ENCODE results near the gene MRPS7. TPM values are rescaled to one million over a fixed set of nuclear protein-coding genes. Genes with fewer than 3 reads are reported as not detected.

Gene MRPS7
- total RNA-seq, 3 donors from 2014 or later: 46.4 to 64.8 (median 59.5) TPM

DNA sequence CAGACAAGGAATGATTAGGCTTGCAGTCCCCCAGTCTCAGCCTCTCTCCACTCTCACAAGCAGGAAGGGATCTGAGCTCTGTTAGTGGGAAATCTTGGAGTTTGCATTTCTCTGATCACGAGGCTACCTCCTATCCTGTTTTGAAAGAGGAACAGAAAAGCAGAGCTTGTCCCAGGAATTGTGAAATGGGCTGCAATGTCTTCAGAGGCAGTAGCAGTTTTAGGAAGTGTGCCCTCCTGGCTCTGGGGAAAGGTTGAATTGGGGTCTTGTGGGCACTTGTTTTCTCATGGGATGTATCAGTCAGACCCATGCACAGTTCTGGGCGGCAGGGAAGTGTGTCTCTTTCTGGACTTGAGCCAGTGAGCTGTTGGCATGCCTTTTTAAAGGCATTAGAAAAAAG lies 33.4 kb upstream of the MRPS7 start:
- Histone ChIP-seq H3K4me1 (ENCODE audit: low read depth) (peaks cover 10% of the 10 kb centered on the region), H3K4me3 (no peak overlapping the region), H3K9me3 (no peaks in the 10 kb centered on the region), H3K36me3 (ENCODE audit: low read depth) (no peaks in the 10 kb centered on the region)
- DNase-seq (no peak), ATAC-seq (peak; percentile 39)
- intact Hi-C loops (cut with DNase I, micrococcal nuclease): no loop called here
- TF ChIP-seq, protein P1, sequence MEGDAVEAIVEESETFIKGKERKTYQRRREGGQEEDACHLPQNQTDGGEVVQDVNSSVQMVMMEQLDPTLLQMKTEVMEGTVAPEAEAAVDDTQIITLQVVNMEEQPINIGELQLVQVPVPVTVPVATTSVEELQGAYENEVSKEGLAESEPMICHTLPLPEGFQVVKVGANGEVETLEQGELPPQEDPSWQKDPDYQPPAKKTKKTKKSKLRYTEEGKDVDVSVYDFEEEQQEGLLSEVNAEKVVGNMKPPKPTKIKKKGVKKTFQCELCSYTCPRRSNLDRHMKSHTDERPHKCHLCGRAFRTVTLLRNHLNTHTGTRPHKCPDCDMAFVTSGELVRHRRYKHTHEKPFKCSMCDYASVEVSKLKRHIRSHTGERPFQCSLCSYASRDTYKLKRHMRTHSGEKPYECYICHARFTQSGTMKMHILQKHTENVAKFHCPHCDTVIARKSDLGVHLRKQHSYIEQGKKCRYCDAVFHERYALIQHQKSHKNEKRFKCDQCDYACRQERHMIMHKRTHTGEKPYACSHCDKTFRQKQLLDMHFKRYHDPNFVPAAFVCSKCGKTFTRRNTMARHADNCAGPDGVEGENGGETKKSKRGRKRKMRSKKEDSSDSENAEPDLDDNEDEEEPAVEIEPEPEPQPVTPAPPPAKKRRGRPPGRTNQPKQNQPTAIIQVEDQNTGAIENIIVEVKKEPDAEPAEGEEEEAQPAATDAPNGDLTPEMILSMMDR (IDR thresholded peaks at IDR 0.05): no peak

DNA sequence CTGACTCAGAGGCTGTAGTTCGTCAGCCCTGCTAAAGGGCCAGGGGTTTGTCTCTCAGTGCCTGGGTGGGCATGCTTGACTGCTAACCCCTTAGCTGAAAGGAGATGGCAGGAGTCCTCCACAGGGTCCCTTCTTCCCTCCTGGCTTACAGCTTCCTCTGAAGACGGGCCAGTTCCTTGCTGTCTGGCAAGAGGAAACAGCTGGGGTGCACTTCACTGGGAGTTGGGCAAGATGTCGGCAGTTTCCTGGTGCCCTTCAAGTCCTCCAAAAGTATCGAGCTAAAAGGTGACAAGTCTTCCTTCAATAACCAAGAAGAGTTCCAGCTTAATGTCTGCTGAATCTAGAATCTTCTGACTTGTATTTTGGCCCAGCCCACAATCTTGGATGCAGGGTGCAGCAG lies 32.8 kb upstream of the MRPS7 start:
- TF ChIP-seq, protein P1 (IDR thresholded peaks at IDR 0.05): no peak
- no peaks in the 10 kb centered on the region for H3K36me3 ChIP-seq (ENCODE audit: low read depth)
- H3K4me1 ChIP-seq (ENCODE audit: low read depth): peaks cover 10% of the 10 kb centered on the region
- no peak for ATAC-seq
- no peaks in the 10 kb centered on the region for H3K9me3 ChIP-seq
- DNase-seq: no peak
- no peak overlapping the region for H3K4me3 ChIP-seq
- intact Hi-C loops (cut with DNase I, micrococcal nuclease): no loop called here

DNA sequence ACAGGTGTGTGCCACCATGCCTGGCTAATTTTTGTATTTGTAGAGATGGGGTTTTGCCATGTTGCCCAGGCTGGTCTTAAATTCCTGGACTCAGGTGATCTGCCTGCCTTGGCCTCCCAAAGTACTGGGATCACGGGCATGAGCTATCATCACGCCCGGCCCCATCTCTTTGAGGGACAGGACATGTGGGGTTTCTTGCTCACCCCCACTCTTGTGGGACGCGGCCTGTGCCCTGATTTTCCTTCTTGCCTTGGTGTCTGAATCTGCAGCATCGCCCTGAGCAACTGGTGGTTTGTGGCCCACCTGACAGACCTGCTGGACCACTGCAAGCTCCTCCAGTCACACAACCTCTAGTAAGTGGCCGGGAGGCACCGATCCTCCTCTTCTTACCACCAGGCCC lies 30.6 kb upstream of the MRPS7 start:
- ATAC-seq: no peak
- TF ChIP-seq, protein P1 (IDR thresholded peaks at IDR 0.05): no peak
- Histone ChIP-seq H3K4me1 (ENCODE audit: low read depth) (peaks cover 10% of the 10 kb centered on the region), H3K4me3 (no peak overlapping the region), H3K36me3 (ENCODE audit: low read depth) (peaks cover 4% of the 10 kb centered on the region), H3K9me3 (no peaks in the 10 kb centered on the region)
- intact Hi-C loops (cut with DNase I, micrococcal nuclease): no loop called here
- no peak for DNase-seq

DNA sequence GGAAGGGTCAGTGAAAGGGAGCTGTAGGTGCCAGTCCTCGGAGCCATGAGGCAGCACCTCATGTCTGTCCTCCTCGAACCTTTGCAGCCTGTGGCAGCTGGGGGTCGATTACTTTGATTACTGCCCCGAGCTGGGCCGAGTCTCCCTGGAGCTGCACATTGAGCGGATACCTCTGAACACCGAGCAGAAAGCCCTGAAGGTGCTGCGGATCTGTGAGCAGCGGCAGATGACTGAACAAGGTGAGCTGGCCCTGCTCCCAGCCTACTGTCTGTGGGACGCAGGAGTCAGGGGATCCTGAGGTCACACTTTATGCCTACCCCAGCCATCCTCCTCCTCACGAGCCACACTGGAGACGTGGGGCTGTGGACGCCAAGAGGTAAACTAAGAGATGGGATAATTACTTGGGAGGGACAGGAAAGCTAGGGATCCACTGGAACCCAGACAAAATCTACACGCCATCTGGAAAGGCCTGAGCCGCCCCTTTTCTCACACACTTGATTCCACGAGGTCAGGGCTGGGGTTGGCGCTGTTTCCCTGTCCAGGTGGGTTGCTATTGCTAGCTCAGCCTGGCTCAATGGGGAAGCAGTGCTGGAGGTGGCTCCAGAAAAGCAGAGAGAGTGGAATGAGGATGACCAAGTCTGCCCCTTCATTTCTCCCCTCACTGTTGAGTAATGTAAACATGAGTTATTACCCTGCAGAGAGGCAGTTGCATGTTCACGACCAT lies 29.8 kb upstream of the MRPS7 start:
- no peak for ATAC-seq

DNA sequence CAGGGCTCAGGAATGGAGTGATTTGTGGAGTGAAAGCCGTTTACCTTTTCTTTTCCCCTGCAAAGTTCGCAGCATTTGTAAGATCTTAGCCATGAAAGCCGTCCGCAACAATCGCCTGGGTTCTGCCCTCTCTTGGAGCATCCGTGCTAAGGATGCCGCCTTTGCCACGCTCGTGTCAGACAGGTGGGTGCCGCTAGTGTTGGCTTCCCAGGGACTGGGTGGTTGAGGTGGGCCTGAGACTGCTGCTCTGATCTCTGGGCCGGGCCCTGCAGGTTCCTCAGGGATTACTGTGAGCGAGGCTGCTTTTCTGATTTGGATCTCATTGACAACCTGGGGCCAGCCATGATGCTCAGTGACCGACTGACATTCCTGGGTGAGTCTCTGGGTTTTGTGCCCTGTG lies 28.9 kb upstream of the MRPS7 start:
- H3K9me3 ChIP-seq: no peaks in the 10 kb centered on the region
- H3K36me3 ChIP-seq (ENCODE audit: low read depth): peaks cover 7% of the 10 kb centered on the region
- DNase-seq (no peak), ATAC-seq (no peak)
- intact Hi-C loops (cut with DNase I, micrococcal nuclease): no loop called here
- H3K4me3 ChIP-seq: no peak overlapping the region
- peaks cover 10% of the 10 kb centered on the region for H3K4me1 ChIP-seq (ENCODE audit: low read depth)
- TF ChIP-seq, protein P1 (IDR thresholded peaks at IDR 0.05): no peak

More for the DNA sequence above, 29.8 kb upstream of the MRPS7 start:
- intact Hi-C loops (cut with DNase I, micrococcal nuclease): no loop called here
- TF ChIP-seq, protein P1 (IDR thresholded peaks at IDR 0.05): no peak
- H3K4me3 ChIP-seq: no peak overlapping the region
- H3K9me3 ChIP-seq: no peaks in the 10 kb centered on the region
- DNase-seq: no peak
- peaks cover 7% of the 10 kb centered on the region for H3K36me3 ChIP-seq (ENCODE audit: low read depth)
- peaks cover 10% of the 10 kb centered on the region for H3K4me1 ChIP-seq (ENCODE audit: low read depth)
